ENCODE data around the gene ACTR8. TPM values are rescaled to one million over a fixed set of nuclear protein-coding genes. Genes with fewer than 3 reads are reported as not detected.
A peak's percentile ranks its signal among the peaks of the same experiment; 100 is the strongest.

The ACTR8 gene
- total and polyA plus RNA-seq, 2 of the 13 experiments (the other 11 are each of a cell fraction or from before 2014, with no cell fraction given) = 15.5 to 29.0 TPM

- 0 out of 2 replicates have a peak, but pooled peaks have one; percentile 21 for TF ChIP-seq KMT2A (CRISPR knock-in tag; IDR thresholded peaks at IDR 0.05)
- TF ChIP-seq ZNF121 (CRISPR knock-in tag; IDR thresholded peaks at IDR 0.05) = no peak
- TF ChIP-seq ZNF512 (CRISPR knock-in tag; IDR thresholded peaks at IDR 0.05) = no peak
- TF ChIP-seq WIZ (CRISPR knock-in tag; IDR thresholded peaks at IDR 0.05) = no peak
- no peak for TF ChIP-seq ZNF597 (CRISPR knock-in tag; IDR thresholded peaks at IDR 0.05)
- no peak; the same call in 1 of the 2 replicates for TF ChIP-seq TMF1 (CRISPR knock-in tag; IDR thresholded peaks at IDR 0.05; ENCODE audit: low read depth)
- TF ChIP-seq HMGXB4 (CRISPR knock-in tag; IDR thresholded peaks at IDR 0.05; ENCODE audit: borderline replicate concordance in 1 of 2, low read depth in 1 of 2) = peak in 1 of 2 experiments; percentile 42; a peak in 2 of 4 replicates
- 0 out of 2 replicates have a peak, but pooled peaks have one; percentile 11 for TF ChIP-seq NR0B2 (CRISPR knock-in tag; IDR thresholded peaks at IDR 0.05)
- peak; percentile 38; the same call in 1 of the 2 replicates for TF ChIP-seq ZNF652 (CRISPR knock-in tag; IDR thresholded peaks at IDR 0.05; ENCODE audit: borderline replicate concordance, low read depth)
- no peak for TF ChIP-seq TIGD3 (CRISPR knock-in tag; IDR thresholded peaks at IDR 0.05; ENCODE audit: borderline replicate concordance)
- TF ChIP-seq MTA1 (CRISPR knock-in tag; IDR thresholded peaks at IDR 0.05; ENCODE audit: borderline replicate concordance) = no peak
- no peak for TF ChIP-seq NAIF1 (CRISPR knock-in tag; IDR thresholded peaks at IDR 0.05; ENCODE audit: borderline replicate concordance)
- TF ChIP-seq ZBTB7A (CRISPR knock-in tag; IDR thresholded peaks at IDR 0.05) = no peak
- TF ChIP-seq ARNTL (CRISPR knock-in tag; IDR thresholded peaks at IDR 0.05) = peak; percentile 55; the same call in 1 of the 2 replicates
Measured at GRCh38 chr3:53842436-53843194, 39.3 kb downstream of the ACTR8 start (continued).

All from HepG2 (cell line).